Hair follicular keratinocyte (primary cell): ENCODE data around the gene PFN2. TPM values are rescaled to one million over a fixed set of nuclear protein-coding genes. Genes with fewer than 3 reads are reported as not detected.

Experiments
- total RNA-seq: library from RNA; depleted of rRNA; stranded (reverse); fragments of >200 nt; gene quantifications from 2 replicates; pipeline ENCODE4 v1.2.3, GENCODE V29; 2015

Gene PFN2, protein sequence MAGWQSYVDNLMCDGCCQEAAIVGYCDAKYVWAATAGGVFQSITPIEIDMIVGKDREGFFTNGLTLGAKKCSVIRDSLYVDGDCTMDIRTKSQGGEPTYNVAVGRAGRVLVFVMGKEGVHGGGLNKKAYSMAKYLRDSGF
- 113 and 150 TPM in 2 replicates for total RNA-seq

DNA sequence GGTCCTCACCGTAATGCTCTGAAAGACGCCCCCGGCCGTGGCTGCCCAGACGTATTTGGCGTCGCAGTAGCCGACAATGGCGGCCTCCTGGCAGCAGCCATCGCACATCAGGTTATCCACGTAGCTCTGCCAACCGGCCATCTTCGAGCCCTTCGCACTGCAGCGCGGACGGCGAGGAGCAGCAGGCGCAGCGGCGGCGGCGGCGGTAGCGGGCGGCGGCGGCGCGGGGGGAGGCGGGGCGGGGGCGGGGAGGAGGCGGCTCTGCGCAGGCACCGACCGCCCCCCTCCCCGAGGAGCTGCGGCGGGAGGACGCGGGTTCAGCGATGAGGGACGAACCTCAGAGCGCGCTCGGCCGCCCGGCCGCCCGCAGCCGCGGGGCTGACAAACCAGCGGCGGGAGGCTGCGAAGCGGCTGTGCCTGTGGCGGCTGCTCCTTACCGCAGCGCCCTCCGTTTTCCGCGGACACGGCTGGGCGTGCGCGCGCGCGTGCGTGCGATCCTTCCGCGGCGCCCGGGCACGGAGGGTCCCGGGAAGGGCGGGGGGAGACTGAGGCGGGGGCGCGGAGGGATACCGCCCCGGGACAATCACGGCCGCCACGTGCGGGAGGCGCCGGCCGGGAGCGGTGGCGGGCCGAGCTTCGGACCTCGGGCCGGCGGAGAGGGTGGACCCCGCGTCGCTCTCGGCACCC is at the start of gene PFN2:
TSS of gene PFN2 (minus strand) at position 180 of the 687 bp plus-strand sequence. CDS start at position 141, 39 bp downstream.

Other genes starting within 250 kb of the PFN2 start
- gene COMMD2, start 218.4 kb downstream of the PFN2 start, total RNA-seq, result 22.9 and 33.3 TPM in 2 replicates
- gene ANKUB1, start 178.3 kb downstream of the PFN2 start, total RNA-seq, result 0.04 and 0.31 TPM in 2 replicates
- gene RNF13, start 157.7 kb downstream of the PFN2 start, total RNA-seq, result 30.9 and 51.4 TPM in 2 replicates